Measurements from ENCODE around the gene KRT35.

- TF ChIP-seq CTCF (IDR thresholded peaks at IDR 0.05; ENCODE audit: borderline replicate concordance, extremely low read depth, low read length, poor library complexity, severe bottlenecking) (no peak), EZH2 (IDR thresholded peaks at IDR 0.05; ENCODE audit: borderline replicate concordance, low read depth, low read length, severe bottlenecking) (no peak)
Observed at GRCh38 chr17:41462705-41463104, 18.2 kb downstream of the KRT35 start.

Measured in DND-41 (cell line).